WTC11 (cell line): Measurements from ENCODE around the gene TRIM50.
A peak's percentile ranks its signal among the peaks of the same experiment; 100 is the strongest.
"Not testable (repeated sequence)": the region's sequence is repeated elsewhere in the genome, so short reads cannot be mapped to it uniquely, and the experiment has no call there.

ENCODE experiments used
- CREM ChIP-seq: sonication (generic); formaldehyde crosslinking; IDR thresholded peaks from 2 replicates; pipeline ENCODE4 v1.8.1; 2022; ENCODE audit warnings: mild to moderate bottlenecking, missing genetic modification reagents, moderate library complexity
- CTCF ChIP-seq: fragments of 200-600 bp; IDR thresholded peaks from 2 replicates; pipeline ENCODE4 v1.8.0; 2022; ENCODE audit warnings: antibody characterized with exemption
- IRF2 ChIP-seq: sonication (generic); formaldehyde crosslinking; IDR thresholded peaks from 2 replicates; pipeline ENCODE4 v1.8.0; 2022; ENCODE audit warnings: low read depth, missing genetic modification reagents, borderline replicate concordance
- SOX15 ChIP-seq: fragments of 250-450 bp; sonication (Bioruptor Pico); IDR thresholded peaks from 2 replicates; pipeline ENCODE4 v1.9.0; 2021; ENCODE audit warnings: mild to moderate bottlenecking
- TP53 ChIP-seq: sonication (generic); formaldehyde crosslinking; IDR thresholded peaks from 2 replicates; pipeline ENCODE4 v1.8.1; 2023; ENCODE audit warnings: mild to moderate bottlenecking, missing genetic modification reagents
- TF ChIP-seq, protein P1 (sequence below): sonication (generic); formaldehyde crosslinking; IDR thresholded peaks from 2 replicates; pipeline ENCODE4 v1.8.1; 2023; ENCODE audit warnings: mild to moderate bottlenecking, missing genetic modification reagents, moderate library complexity
- TF ChIP-seq, protein P2 (sequence below): sonication (generic); formaldehyde crosslinking; IDR thresholded peaks from 2 replicates; pipeline ENCODE4 v1.8.1; 2022; ENCODE audit warnings: mild to moderate bottlenecking, missing genetic modification reagents, moderate library complexity, borderline replicate concordance
- TF ChIP-seq, protein P3 (sequence below): fragments of 250-450 bp; sonication (Bioruptor Pico); IDR thresholded peaks from 2 replicates; pipeline ENCODE4 v1.9.0; 2021; ENCODE audit warnings: mild to moderate bottlenecking

DNA sequence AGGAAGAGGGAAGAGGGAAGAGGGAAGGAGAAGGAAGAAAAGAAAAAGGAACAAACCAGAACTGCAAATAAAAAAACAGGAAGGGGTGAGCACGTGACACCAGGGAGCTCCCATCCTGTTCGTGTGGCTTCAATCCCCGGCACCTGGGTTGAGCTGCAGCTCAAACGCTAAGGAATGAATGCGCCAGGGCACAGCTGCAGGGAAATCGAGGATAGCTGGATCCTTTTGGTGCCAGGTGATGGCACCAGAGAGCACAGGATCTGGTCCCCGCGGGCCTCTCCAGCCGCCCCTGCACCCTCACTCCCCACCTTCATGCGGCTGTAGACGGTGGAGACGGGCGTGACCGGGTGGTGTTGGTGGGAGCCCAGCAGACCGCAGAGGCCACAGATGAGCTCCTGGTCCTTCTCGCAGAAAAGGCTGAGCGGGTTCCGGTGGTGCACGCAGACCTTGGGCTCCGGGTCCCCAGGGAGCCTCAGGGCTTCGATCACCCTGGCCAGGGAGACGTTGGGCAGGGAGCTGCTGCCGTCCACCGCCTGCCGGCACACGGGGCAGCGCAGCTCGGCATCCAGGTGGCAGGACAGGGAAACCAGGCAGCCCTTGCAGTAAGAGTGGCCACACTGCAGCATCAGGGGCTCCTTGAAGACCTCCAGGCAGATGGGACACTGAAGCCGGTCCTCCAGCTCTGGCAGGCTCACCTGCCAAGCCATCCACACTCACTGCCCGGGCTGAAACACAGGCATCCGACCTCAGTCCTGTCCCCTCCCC, 3.6 kb downstream of the TRIM50 start:
- TF ChIP-seq CTCF; CREM (CRISPR knock-in tag); IRF2 (CRISPR knock-in tag); SOX15 (CRISPR knock-in tag): not testable (repeated sequence)
- TF ChIP-seq TP53 (CRISPR knock-in tag) = 0 out of 2 replicates have a peak, but pooled peaks have one; percentile 38
- TF ChIP-seq, protein P1, sequence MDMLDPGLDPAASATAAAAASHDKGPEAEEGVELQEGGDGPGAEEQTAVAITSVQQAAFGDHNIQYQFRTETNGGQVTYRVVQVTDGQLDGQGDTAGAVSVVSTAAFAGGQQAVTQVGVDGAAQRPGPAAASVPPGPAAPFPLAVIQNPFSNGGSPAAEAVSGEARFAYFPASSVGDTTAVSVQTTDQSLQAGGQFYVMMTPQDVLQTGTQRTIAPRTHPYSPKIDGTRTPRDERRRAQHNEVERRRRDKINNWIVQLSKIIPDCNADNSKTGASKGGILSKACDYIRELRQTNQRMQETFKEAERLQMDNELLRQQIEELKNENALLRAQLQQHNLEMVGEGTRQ = peak; percentile 89
- TF ChIP-seq, protein P2, sequence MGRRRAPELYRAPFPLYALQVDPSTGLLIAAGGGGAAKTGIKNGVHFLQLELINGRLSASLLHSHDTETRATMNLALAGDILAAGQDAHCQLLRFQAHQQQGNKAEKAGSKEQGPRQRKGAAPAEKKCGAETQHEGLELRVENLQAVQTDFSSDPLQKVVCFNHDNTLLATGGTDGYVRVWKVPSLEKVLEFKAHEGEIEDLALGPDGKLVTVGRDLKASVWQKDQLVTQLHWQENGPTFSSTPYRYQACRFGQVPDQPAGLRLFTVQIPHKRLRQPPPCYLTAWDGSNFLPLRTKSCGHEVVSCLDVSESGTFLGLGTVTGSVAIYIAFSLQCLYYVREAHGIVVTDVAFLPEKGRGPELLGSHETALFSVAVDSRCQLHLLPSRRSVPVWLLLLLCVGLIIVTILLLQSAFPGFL (CRISPR knock-in tag) = not testable (repeated sequence)
- TF ChIP-seq, protein P3, sequence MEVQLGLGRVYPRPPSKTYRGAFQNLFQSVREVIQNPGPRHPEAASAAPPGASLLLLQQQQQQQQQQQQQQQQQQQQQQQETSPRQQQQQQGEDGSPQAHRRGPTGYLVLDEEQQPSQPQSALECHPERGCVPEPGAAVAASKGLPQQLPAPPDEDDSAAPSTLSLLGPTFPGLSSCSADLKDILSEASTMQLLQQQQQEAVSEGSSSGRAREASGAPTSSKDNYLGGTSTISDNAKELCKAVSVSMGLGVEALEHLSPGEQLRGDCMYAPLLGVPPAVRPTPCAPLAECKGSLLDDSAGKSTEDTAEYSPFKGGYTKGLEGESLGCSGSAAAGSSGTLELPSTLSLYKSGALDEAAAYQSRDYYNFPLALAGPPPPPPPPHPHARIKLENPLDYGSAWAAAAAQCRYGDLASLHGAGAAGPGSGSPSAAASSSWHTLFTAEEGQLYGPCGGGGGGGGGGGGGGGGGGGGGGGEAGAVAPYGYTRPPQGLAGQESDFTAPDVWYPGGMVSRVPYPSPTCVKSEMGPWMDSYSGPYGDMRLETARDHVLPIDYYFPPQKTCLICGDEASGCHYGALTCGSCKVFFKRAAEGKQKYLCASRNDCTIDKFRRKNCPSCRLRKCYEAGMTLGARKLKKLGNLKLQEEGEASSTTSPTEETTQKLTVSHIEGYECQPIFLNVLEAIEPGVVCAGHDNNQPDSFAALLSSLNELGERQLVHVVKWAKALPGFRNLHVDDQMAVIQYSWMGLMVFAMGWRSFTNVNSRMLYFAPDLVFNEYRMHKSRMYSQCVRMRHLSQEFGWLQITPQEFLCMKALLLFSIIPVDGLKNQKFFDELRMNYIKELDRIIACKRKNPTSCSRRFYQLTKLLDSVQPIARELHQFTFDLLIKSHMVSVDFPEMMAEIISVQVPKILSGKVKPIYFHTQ = not testable (repeated sequence)
